Lower leg skin (tissue), 4 donors: Measurements from ENCODE around the gene CFAP69. TPM values are rescaled to one million over a fixed set of nuclear protein-coding genes. Genes with fewer than 3 reads are reported as not detected.

Experiments used
- DNase-seq, 2 donors: peaks; one replicate each; pipeline ENCODE4 v3.0.0-alpha.2; 2019; ENCODE audit warnings: low spot score in 2 of 2
- H3K4me3 ChIP-seq: fragments of 200-600 bp; sonication (generic); 2 replicates; pipeline ENCODE4 v1.5.1; 2017; ENCODE audit warnings: mild to moderate bottlenecking, low read depth; ENCODE audit not compliant: poor library complexity, severe bottlenecking
- POLR2A ChIP-seq, 2 donors: fragments of 450-650 bp; IDR thresholded peaks; one replicate each; pipeline ENCODE4 v1.6.1; 2016 to 2017; ENCODE audit warnings: antibody characterized with exemption in 2 of 2, mild to moderate bottlenecking in 1 of 2, moderate library complexity in 1 of 2
- WGBS, 2 donors: methylation state at CpG; one replicate each; pipeline ENCODE4 v1.1.5; 2018; 5-methylcytosine and 5-hydroxymethylcytosine counted together
- intact Hi-C: fragments of 100-400 bp; cut with DNase I; formaldehyde crosslinking; loops from one replicate; pipeline ENCODE4 v1.15.0; 2023; ENCODE audit warnings: low total_unique reads
- total RNA-seq, 4 donors: library from RNA; depleted of rRNA; stranded (reverse); fragments of >200 nt; gene quantifications; one replicate each; pipeline ENCODE4 v1.1.0, GENCODE V29; 2016
- TF ChIP-seq, protein P1 (sequence below), 3 donors: fragments of 450-650 bp; IDR thresholded peaks; one replicate each; pipeline ENCODE4 v1.5.1; 2016; ENCODE audit warnings: antibody characterized with exemption in 3 of 3, mild to moderate bottlenecking in 3 of 3, moderate library complexity in 2 of 3

The CFAP69 gene
- total RNA-seq, 4 donors from 2014 or later = 1.3 to 3.7 (median 3.4) TPM

- intact Hi-C loops = no loop called here
- WGBS, 2 donors = 69 to 87% methylated on average over 6 of the region's 6 CpGs
- no peak for TF ChIP-seq POLR2A (IDR thresholded peaks at IDR 0.05)
- TF ChIP-seq, protein P1, sequence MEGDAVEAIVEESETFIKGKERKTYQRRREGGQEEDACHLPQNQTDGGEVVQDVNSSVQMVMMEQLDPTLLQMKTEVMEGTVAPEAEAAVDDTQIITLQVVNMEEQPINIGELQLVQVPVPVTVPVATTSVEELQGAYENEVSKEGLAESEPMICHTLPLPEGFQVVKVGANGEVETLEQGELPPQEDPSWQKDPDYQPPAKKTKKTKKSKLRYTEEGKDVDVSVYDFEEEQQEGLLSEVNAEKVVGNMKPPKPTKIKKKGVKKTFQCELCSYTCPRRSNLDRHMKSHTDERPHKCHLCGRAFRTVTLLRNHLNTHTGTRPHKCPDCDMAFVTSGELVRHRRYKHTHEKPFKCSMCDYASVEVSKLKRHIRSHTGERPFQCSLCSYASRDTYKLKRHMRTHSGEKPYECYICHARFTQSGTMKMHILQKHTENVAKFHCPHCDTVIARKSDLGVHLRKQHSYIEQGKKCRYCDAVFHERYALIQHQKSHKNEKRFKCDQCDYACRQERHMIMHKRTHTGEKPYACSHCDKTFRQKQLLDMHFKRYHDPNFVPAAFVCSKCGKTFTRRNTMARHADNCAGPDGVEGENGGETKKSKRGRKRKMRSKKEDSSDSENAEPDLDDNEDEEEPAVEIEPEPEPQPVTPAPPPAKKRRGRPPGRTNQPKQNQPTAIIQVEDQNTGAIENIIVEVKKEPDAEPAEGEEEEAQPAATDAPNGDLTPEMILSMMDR (IDR thresholded peaks at IDR 0.05) = no peak
- no peak for DNase-seq
- no peak overlapping the region for H3K4me3 ChIP-seq
These were observed 28.8 kb upstream of the CFAP69 start for GRCh38 chr7:90216080-90216674.

- intact Hi-C loops = no loop called here
- no peak overlapping the region for H3K4me3 ChIP-seq
- TF ChIP-seq, protein P1 (IDR thresholded peaks at IDR 0.05) = no peak
- WGBS, 2 donors = 51 to 65% methylated on average over 2 of the region's 2 CpGs
- DNase-seq = no peak
These were observed 28.2 kb upstream of the CFAP69 start for GRCh38 chr7:90216771-90217170.

DNA sequence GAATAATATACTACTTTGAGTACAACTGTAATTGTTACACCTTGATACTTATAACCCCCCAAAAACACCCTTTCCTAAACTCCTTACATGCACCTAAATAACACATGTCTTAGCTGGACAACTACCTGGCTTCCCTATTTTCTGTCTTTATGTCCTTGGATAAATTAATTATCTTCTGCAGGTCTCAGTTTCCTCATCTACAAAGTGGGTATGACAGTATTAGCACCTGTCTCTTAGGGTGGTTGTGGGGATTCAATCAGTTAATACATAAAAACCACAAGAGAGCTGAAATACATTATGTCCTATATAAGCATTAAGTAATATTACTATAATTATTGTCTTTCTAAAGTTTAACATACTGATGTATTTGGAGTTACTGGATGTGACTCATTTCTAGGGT is 22.6 kb upstream of the CFAP69 start:
- intact Hi-C loops = no loop called here
- no peak for DNase-seq
- H3K4me3 ChIP-seq = no peak overlapping the region
- TF ChIP-seq, protein P1 (IDR thresholded peaks at IDR 0.05) = no peak
- no peak for TF ChIP-seq POLR2A (IDR thresholded peaks at IDR 0.05)

GRCh38 chr7:90222811-90223725 is 21.9 kb upstream of the CFAP69 start:
- no peak for DNase-seq
- TF ChIP-seq, protein P1 (IDR thresholded peaks at IDR 0.05) = no peak
- TF ChIP-seq POLR2A (IDR thresholded peaks at IDR 0.05) = no peak
- intact Hi-C loops = no loop called here
- WGBS, 2 donors = 71 to 73% methylated on average over 5 of the region's 5 CpGs
- H3K4me3 ChIP-seq = no peak overlapping the region

DNA sequence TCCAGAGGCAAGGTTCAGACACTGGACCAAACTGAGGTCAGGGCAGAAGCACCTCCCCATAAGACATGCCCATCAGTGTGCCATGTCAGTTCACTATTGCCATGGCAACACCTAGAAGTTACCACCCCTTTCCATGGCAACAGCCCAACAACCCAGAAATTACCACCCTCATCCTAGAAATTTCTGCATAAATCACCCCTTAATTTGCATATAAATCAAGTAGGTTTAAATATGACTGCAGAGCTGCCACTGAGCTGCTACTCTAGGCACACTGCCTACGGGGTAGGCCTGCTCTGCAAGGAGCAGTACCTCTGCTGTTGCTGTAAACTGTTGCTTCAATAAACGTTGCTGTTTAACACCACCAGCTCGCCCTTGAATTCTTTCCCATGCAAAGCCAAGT is 20.8 kb upstream of the CFAP69 start:
- DNase-seq = no peak
- intact Hi-C loops = no loop called here
- 60% methylated on average over 3 of the region's 3 CpGs for WGBS, 2 donors
- TF ChIP-seq, protein P1 (IDR thresholded peaks at IDR 0.05) = no peak
- no peak for TF ChIP-seq POLR2A (IDR thresholded peaks at IDR 0.05)
- H3K4me3 ChIP-seq = no peak overlapping the region
